NCI-H1436 (cell line): ENCODE results near the gene ZBTB14.

Experiments used
- DNase-seq: peaks from one replicate; lab custom pipeline; 2025; lab: John Stamatoyannopoulos, UW

ZBTB14 gene

DNA sequence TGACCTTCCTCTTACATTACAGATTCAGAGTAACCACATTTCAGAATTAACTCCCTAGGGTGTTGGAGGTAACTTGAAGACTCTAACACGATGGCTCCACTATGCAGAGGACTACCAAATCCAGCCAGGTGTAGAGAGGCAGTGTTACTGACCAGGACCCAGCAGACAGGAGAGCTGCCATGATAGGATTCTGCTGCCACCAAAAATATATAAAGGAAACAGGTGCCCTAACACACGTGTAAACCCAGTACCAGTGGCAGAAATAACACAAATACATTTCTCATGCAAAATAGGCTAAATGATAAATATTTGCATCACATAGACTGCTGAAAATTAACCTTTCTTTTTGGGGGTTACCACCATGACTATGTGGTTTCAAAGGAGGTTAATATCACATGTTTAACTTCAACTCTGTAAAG is 7.0 kb downstream of the ZBTB14 start:
- no peak for DNase-seq

DNA sequence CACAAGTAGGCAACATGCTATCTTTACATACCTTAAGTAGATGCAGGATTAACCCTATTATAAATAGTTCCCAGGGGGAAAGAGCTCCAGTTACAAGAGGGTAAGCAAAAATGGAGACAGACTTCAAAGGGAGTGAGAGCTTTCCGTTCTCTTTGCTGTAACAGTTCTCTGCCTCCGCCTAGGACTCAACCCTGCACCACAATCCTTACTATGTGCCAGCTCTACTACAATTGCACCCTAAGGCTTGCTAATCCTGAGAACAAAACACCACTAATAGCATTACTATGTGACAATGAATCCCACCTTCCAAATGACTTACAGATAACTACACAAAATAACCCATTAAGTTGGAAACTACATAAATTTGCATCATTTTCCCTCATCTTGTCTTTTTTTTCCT is 7.7 kb downstream of the ZBTB14 start:
- no peak for DNase-seq

DNA sequence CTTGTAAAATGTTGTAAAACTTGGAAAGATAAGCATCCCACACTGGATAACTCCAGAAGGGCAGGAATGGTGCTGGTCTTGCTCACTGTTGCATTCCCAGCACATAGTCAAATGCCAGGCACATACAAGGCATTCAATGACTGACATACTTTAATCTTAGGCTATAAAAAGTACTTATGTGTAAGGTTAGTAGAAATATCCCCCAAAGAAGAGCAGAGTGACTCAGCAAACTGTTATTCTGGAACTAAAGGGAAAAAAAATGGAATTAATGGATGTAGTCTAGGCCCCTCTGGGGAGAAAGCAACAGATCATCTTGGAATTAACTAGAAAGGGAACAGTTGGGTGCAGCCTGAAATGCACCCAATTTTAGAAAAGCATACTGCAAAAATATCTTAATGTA is 9.0 kb downstream of the ZBTB14 start:
- no peak for DNase-seq

DNA sequence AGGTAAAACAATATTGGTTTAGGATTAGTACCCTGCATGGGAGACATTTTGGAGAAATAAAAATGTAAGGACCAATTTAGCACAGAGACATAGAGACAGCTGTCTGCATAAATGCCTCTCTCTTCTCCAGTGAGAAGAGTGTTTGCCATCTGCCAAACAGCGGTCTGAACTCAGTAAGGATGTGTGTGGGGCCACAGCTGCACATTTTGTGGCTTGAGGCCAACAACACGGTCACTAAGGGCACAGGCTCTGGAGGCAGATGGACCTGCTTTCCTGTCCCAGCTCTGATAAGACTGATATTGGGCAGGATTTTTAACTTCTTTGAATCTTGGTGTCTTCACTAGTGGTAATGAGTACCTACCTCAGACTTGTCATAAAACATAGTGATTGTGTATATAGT is 10.2 kb downstream of the ZBTB14 start:
- DNase-seq = no peak

DNA sequence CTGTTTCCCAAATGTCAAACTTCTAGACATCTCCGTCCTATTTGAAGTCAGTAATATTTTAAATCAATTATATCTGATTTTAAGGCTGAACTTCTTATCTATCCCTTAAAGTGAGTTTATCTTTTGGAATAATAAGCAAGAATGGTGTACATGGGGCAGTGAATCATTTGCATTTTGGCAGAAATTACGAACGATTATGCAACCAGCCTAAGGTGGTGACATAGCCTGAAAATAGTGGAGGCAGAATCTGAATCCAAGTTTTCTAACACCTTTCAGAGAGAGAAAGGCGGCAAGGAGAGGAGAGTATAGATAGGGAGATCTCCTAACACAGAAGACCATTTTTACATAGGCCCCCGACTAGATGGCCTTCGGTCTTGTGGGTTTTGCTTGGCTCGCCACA is 10.7 kb downstream of the ZBTB14 start:
- no peak for DNase-seq

DNA sequence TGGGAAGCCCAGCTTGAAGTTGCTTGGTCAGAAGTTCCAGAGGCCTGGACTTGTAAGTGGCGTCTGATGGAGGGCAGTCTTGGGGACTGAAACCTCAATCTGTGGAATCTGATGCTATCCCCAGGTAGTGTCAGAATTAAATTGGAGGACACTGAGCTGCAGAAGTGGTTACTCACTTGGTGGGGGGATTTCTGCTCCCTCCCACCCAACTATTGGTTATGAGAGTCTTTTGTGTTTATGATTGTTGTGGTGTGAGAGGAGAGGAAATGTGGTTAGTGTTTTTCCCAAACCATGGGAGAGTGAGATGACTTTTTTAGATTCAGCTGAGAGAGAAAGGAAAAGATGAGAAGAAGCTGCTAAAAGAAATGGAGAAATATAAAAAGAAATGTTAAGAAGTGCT is 12.8 kb downstream of the ZBTB14 start:
- DNase-seq = no peak

DNA sequence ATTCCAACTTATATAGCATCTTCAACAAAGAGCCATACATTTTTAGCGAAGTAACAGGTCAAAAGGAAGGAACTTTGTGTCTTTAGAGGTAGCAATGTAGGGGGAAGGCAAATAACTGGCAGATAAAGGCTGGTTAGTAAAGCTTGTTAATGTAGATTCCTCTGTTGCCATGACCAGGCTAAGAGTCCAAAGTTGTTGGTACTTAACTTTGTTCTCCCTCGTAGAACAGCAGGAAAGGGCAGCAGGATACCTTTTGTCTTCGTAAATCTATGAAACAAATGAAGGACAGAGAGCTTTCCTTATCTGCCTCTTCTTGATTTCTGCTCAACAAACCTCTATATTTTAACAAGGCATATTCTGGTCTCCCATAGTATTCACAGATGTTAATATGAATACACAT is 18.6 kb downstream of the ZBTB14 start:
- DNase-seq = no peak

DNA sequence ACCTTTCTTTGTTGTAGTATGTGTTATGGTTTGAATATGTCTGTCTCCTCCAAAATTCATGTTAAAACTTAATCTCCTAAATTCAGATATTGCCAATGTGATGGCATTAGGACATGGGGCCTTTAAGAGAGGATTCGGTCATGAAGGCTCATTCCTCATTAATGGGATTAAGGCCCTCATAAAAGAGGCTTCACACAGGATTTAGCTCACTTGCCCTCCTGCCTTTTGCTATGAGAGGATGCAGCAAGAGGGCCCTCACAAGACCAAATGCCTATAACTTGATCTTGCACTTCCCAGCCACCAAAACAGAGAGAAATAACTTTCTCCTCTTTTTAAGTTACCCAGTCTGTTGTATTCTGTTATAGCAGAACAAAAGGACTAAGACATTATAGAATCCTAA is 19.7 kb downstream of the ZBTB14 start:
- DNase-seq = no peak

DNA sequence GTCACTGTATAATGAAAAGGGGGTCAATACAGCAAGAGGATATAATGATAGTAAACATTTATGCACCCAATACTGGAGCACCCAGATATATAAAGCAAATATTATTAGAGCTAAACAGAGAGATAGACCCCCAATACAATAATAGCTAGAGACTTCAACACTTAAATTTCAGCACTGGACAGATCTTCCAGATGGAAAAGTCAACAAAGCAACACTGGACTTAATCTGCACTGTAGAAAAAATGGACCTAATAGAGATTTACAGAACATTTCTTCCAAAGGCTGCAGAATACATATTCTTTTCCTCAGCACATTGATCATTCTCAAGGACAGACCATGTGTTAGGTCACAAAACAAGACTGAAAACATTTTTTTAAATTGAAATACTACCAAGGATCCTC is 26.7 kb downstream of the ZBTB14 start:
- DNase-seq = no peak

DNA sequence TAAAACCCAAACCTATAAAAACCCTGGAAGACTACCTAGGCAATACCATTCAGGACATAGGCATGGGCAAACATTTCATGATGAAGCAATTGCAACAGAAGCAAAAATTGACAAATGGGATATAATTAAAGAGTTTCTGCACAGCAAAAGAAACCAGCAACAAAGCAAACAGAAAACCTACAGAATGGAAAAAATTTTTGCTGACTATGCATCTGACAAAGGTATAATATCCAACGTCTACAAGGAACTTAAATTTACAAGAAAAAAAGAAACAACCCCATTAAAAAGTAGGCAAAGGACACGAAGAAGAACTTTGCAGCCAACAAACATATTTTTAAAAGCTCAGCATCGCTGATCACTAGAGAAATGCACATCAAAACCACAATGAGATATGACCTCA is 28.8 kb downstream of the ZBTB14 start:
- no peak for DNase-seq

DNA sequence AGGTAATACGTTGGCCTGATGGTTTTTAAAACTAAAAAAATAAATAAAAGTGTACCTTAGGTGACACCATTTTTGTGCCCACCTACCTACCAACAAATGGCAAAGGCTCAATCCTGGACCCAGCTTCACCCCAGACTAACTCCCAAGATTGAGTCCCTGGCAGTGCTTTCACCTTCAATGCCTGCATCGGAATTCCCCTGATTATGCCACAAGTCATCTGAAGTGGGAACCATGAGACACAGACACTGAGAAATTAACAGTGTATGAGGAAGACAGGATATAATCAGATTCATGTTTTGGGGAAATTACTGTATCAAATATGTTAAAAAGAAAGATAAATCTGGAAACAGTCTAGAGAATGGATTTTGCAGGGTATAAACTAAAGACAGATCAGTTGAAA is 41.6 kb downstream of the ZBTB14 start:
- DNase-seq = no peak

DNA sequence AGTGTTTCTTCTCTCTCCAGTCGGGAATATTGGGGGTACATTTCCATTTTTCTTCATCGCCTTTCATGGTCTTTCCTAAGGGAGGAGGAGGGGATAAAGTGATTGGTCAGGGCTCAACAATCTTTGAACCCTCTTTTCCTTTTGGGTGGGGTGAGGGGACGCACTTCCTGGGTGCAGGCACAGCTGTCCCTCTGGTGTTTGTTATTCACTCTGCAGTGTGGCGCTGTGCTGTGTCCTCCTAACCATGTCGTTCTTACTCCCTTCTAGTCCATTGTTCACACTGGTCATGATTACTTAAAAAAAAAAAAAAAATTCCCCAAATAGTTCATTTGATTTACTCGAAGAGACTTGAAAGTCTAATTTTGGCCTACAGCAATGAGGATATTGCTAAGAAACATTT is 44.4 kb downstream of the ZBTB14 start:
- DNase-seq = no peak

DNA sequence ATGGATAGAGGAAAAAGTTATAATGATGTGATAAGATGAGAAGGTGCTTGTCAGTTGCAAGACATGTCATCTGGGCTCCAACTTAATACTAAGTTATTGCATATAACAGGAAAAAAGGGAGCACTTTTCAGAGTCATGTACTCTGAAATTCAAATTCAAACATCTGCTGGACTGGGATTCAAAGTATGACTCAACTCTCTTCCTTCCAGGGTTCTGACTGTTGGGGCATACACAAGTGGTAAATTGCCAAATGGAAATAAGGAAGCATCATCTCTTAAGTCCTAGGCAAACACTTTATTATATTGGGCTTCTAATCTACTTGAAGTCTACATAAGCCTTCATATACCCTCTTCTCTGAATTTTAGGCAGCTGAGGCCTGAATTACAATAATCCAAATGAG is 44.9 kb downstream of the ZBTB14 start:
- DNase-seq = no peak

DNA sequence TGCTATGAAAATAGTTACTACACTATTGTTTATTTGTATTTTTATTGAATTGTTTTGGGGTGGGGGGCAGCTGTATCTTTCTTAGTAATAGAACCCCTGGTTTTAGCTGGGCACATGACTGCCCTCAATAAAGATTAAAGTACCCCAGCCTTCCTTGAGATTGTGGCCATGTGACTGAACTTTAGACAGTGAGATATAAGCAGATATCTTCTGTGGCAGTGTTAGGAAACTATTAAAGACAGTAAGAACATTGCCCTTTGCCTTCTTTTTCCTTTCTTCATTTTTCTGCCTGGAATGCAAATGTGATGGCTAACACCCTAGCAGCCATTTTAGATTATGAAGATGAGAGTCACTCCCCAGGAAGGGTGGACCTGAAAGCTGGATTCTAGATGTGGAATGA is 50.6 kb downstream of the ZBTB14 start:
- DNase-seq = no peak

DNA sequence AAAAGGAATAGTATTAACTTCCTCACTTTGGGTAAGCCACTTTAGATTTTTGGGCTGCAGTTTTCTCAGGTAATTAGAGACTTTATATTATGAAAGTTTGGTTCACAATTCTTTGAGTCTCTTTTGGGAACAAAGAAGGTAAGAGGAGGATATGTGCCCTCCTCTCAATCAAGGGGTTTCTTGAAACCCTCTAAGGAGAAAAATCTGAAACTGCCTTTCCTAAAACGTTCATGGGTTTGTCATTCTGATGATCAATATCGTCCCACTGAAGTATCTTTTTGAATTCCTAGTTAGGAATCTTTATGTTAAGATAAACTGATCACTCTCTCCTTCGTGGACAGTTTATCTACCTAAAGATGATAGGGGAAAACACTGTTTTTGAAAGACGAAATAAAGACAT is 56.1 kb downstream of the ZBTB14 start:
- DNase-seq = no peak
